Measurements from ENCODE around the gene TGM2.

TGM2 gene

GRCh38 chr20:38123021-38123587 is 42.0 kb downstream of the TGM2 start:
- no peaks in the 10 kb centered on the region for H3K36me3 ChIP-seq (ENCODE audit: control insufficient read depth, insufficient read depth, low read length)
- no peaks in the 10 kb centered on the region for H3K9me3 ChIP-seq (ENCODE audit: control insufficient read depth, insufficient read depth, low read length)
- whole genome bisulfite sequencing (ENCODE audit: insufficient coverage, insufficient read length): no CpG with 5 or more reads among the region's 4 CpGs
- no peaks in the 10 kb centered on the region for H3K4me1 ChIP-seq (ENCODE audit: control insufficient read depth, insufficient read depth, low read length)
- H3K27me3 ChIP-seq (ENCODE audit: control insufficient read depth, insufficient read depth, low read length): no peaks in the 10 kb centered on the region
- H3K4me3 ChIP-seq (ENCODE audit: low read length): no peak overlapping the region
- DNase-seq (ENCODE audit: low read depth, low spot score): no peak
- no peak overlapping the region for H3K27ac ChIP-seq (ENCODE audit: low read length)

DNA sequence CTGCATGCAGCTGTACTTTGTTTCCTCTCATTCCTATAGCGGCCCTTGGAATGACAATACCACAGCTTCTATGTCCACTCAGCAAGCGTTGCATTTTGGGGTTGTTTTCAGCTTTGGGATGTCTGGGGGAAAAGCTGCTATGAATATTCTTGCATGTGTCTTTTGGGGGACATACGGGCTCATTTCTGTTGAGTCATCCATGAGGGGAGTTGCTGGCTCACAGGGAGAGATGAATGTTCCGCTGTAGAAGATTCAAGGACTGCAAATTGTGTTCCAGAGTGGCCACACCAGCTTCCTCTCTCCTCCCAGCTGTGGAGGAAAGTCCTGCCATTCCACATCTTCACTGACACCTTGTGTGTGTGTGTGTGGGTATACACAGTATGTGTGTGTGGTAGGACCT is 43.3 kb downstream of the TGM2 start:
- no peak for DNase-seq (ENCODE audit: low read depth, low spot score)
- H3K4me1 ChIP-seq (ENCODE audit: control insufficient read depth, insufficient read depth, low read length): no peaks in the 10 kb centered on the region
- H3K9me3 ChIP-seq (ENCODE audit: control insufficient read depth, insufficient read depth, low read length): no peaks in the 10 kb centered on the region
- WGBS (ENCODE audit: insufficient coverage, insufficient read length): no CpG with 5 or more reads among the region's 4 CpGs
- H3K27ac ChIP-seq (ENCODE audit: low read length): no peak overlapping the region
- H3K4me3 ChIP-seq (ENCODE audit: low read length): no peak overlapping the region
- no peaks in the 10 kb centered on the region for H3K36me3 ChIP-seq (ENCODE audit: control insufficient read depth, insufficient read depth, low read length)
- no peaks in the 10 kb centered on the region for H3K27me3 ChIP-seq (ENCODE audit: control insufficient read depth, insufficient read depth, low read length)

- no peak overlapping the region for H3K27ac ChIP-seq (ENCODE audit: low read length)
- H3K36me3 ChIP-seq (ENCODE audit: control insufficient read depth, insufficient read depth, low read length): no peaks in the 10 kb centered on the region
- no peaks in the 10 kb centered on the region for H3K9me3 ChIP-seq (ENCODE audit: control insufficient read depth, insufficient read depth, low read length)
- WGBS (ENCODE audit: insufficient coverage, insufficient read length): no CpG with 5 or more reads among the region's 4 CpGs
- DNase-seq (ENCODE audit: low read depth, low spot score): no peak
- H3K4me1 ChIP-seq (ENCODE audit: control insufficient read depth, insufficient read depth, low read length): no peaks in the 10 kb centered on the region
- H3K27me3 ChIP-seq (ENCODE audit: control insufficient read depth, insufficient read depth, low read length): no peaks in the 10 kb centered on the region
- H3K4me3 ChIP-seq (ENCODE audit: low read length): no peak overlapping the region
Observed at GRCh38 chr20:38120625-38120988, 44.5 kb downstream of the TGM2 start.

DNA sequence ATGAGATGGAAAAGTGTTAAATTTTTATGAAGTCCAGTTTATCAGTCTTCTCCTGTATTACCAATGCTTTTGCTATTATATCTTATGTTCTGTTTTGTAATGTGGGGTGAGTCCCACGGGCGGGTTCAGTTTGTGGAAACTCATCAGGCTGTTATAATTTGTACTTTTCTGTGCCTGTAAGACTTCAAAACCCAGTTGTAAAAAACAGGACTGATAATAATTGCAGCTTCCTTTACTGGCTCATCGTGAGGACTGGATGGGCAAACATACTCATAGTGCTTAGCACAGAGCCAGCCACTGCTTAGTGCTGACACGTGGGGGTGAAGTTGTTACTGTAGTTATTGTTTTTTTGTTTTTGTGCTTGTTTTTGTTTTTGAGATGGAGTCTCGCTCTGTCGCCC is 45.6 kb downstream of the TGM2 start:
- Histone ChIP-seq H3K27me3 (ENCODE audit: control insufficient read depth, insufficient read depth, low read length) (no peaks in the 10 kb centered on the region), H3K9me3 (ENCODE audit: control insufficient read depth, insufficient read depth, low read length) (no peaks in the 10 kb centered on the region), H3K4me1 (ENCODE audit: control insufficient read depth, insufficient read depth, low read length) (no peaks in the 10 kb centered on the region), H3K27ac (ENCODE audit: low read length) (no peak overlapping the region), H3K4me3 (ENCODE audit: low read length) (no peak overlapping the region), H3K36me3 (ENCODE audit: control insufficient read depth, insufficient read depth, low read length) (no peaks in the 10 kb centered on the region)
- DNase-seq (ENCODE audit: low read depth, low spot score): no peak
- WGBS (ENCODE audit: insufficient coverage, insufficient read length): no CpG with 5 or more reads among the region's 6 CpGs

DNA sequence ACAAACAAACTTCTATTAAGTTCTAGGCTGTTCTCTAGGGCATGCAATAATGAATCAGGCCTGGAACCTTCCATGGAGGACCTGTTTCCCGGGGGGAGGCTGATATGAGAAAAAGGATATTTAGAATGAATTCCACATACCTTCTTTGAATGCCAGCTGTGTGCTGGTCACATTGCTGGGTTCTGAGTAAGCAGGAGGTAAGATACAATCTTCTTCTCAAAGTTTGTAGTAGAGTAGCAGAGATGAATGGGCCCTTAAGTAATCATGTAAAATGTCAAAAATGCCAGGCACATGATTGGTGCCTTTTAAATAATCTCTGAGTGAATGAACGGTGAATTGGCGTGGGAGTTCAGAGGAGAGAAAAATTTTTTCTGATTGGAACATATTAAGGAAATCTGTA is 47.4 kb downstream of the TGM2 start:
- no peak overlapping the region for H3K4me3 ChIP-seq (ENCODE audit: low read length)
- no peaks in the 10 kb centered on the region for H3K36me3 ChIP-seq (ENCODE audit: control insufficient read depth, insufficient read depth, low read length)
- no peaks in the 10 kb centered on the region for H3K4me1 ChIP-seq (ENCODE audit: control insufficient read depth, insufficient read depth, low read length)
- no peak for DNase-seq (ENCODE audit: low read depth, low spot score)
- H3K27me3 ChIP-seq (ENCODE audit: control insufficient read depth, insufficient read depth, low read length): no peaks in the 10 kb centered on the region
- no peaks in the 10 kb centered on the region for H3K9me3 ChIP-seq (ENCODE audit: control insufficient read depth, insufficient read depth, low read length)
- no CpG with 5 or more reads among the region's 3 CpGs for WGBS (ENCODE audit: insufficient coverage, insufficient read length)
- no peak overlapping the region for H3K27ac ChIP-seq (ENCODE audit: low read length)

GRCh38 chr20:38117205-38117604 is 47.9 kb downstream of the TGM2 start:
- no peak overlapping the region for H3K4me3 ChIP-seq (ENCODE audit: low read length)
- no peak overlapping the region for H3K27ac ChIP-seq (ENCODE audit: low read length)
- no CpG with 5 or more reads among the region's 2 CpGs for WGBS (ENCODE audit: insufficient coverage, insufficient read length)

GRCh38 chr20:38116409-38117165 is 48.5 kb downstream of the TGM2 start:
- H3K27me3 ChIP-seq (ENCODE audit: control insufficient read depth, insufficient read depth, low read length): no peaks in the 10 kb centered on the region
- no peaks in the 10 kb centered on the region for H3K36me3 ChIP-seq (ENCODE audit: control insufficient read depth, insufficient read depth, low read length)
- no peak for DNase-seq (ENCODE audit: low read depth, low spot score)
- H3K4me1 ChIP-seq (ENCODE audit: control insufficient read depth, insufficient read depth, low read length): no peaks in the 10 kb centered on the region
- no peaks in the 10 kb centered on the region for H3K9me3 ChIP-seq (ENCODE audit: control insufficient read depth, insufficient read depth, low read length)
- H3K27ac ChIP-seq (ENCODE audit: low read length): no peak overlapping the region
- WGBS (ENCODE audit: insufficient coverage, insufficient read length): no CpG with 5 or more reads among the region's 3 CpGs
- no peak overlapping the region for H3K4me3 ChIP-seq (ENCODE audit: low read length)

More at GRCh38 chr20:38117205-38117604, 47.9 kb downstream of the TGM2 start:
- no peaks in the 10 kb centered on the region for H3K36me3 ChIP-seq (ENCODE audit: control insufficient read depth, insufficient read depth, low read length)
- no peaks in the 10 kb centered on the region for H3K9me3 ChIP-seq (ENCODE audit: control insufficient read depth, insufficient read depth, low read length)
- H3K27me3 ChIP-seq (ENCODE audit: control insufficient read depth, insufficient read depth, low read length): no peaks in the 10 kb centered on the region
- no peak for DNase-seq (ENCODE audit: low read depth, low spot score)
- no peaks in the 10 kb centered on the region for H3K4me1 ChIP-seq (ENCODE audit: control insufficient read depth, insufficient read depth, low read length)

DNA sequence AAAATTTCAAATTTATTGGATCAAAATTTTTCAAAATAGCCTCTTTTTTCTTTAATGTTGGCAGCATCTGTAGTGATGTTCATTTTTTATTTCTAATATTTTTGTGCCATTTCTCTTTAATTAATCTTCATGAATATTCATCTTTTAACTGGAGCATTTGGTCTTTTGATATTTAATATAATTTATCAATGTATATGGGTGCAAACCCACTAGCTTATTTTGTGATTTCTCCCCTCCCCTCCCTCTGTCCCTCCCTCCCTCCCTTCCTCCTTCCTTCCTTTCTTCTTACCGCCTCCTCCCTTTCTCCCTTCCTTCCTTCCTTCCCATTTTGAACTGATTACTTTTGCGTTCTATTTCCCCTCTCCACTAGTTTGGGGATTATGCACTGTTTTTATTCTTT is 49.2 kb downstream of the TGM2 start:
- DNase-seq (ENCODE audit: low read depth, low spot score): no peak
- Histone ChIP-seq H3K9me3 (ENCODE audit: control insufficient read depth, insufficient read depth, low read length) (no peaks in the 10 kb centered on the region), H3K4me1 (ENCODE audit: control insufficient read depth, insufficient read depth, low read length) (no peaks in the 10 kb centered on the region), H3K27me3 (ENCODE audit: control insufficient read depth, insufficient read depth, low read length) (no peaks in the 10 kb centered on the region), H3K36me3 (ENCODE audit: control insufficient read depth, insufficient read depth, low read length) (no peaks in the 10 kb centered on the region), H3K4me3 (ENCODE audit: low read length) (no peak overlapping the region), H3K27ac (ENCODE audit: low read length) (no peak overlapping the region)
- WGBS (ENCODE audit: insufficient coverage, insufficient read length): no CpG with 5 or more reads among the region's 2 CpGs

- Histone ChIP-seq H3K9me3 (ENCODE audit: control insufficient read depth, insufficient read depth, low read length) (no peaks in the 10 kb centered on the region), H3K4me1 (ENCODE audit: control insufficient read depth, insufficient read depth, low read length) (no peaks in the 10 kb centered on the region), H3K4me3 (ENCODE audit: low read length) (no peak overlapping the region), H3K27ac (ENCODE audit: low read length) (no peak overlapping the region), H3K36me3 (ENCODE audit: control insufficient read depth, insufficient read depth, low read length) (no peaks in the 10 kb centered on the region), H3K27me3 (ENCODE audit: control insufficient read depth, insufficient read depth, low read length) (no peaks in the 10 kb centered on the region)
- DNase-seq (ENCODE audit: low read depth, low spot score): no peak
- WGBS (ENCODE audit: insufficient coverage, insufficient read length): no CpG with 5 or more reads among the region's 1 CpG
Observed at GRCh38 chr20:38115205-38115604, 49.9 kb downstream of the TGM2 start.

DNA sequence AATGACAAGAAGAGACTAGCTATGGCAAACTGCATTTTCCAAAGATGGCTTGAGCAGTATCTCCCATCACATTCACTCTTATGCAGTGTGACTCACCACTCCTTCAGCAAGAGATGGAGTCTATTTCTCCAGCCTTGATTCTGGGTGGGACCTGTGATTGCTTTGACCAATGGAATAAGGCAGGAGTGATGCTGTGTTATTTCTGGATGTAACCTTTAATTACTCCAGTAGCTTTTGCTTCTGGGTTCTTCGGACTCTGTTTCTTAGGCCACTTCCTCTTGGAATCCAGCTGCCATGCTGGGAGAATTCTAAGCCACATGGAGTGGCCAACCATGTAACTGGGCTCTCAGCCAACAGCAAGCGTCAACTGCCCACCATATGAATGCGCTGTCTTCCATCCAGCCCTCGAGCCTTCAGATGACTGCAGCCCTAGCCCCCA is 50.7 kb downstream of the TGM2 start:
- no peaks in the 10 kb centered on the region for H3K9me3 ChIP-seq (ENCODE audit: control insufficient read depth, insufficient read depth, low read length)
- WGBS (ENCODE audit: insufficient coverage, insufficient read length): no CpG with 5 or more reads among the region's 4 CpGs
- H3K27ac ChIP-seq (ENCODE audit: low read length): no peak overlapping the region
- H3K27me3 ChIP-seq (ENCODE audit: control insufficient read depth, insufficient read depth, low read length): no peaks in the 10 kb centered on the region
- H3K4me1 ChIP-seq (ENCODE audit: control insufficient read depth, insufficient read depth, low read length): no peaks in the 10 kb centered on the region
- H3K4me3 ChIP-seq (ENCODE audit: low read length): no peak overlapping the region
- no peak for DNase-seq (ENCODE audit: low read depth, low spot score)
- no peaks in the 10 kb centered on the region for H3K36me3 ChIP-seq (ENCODE audit: control insufficient read depth, insufficient read depth, low read length)
